Measurements from ENCODE around the gene CRELD1. TPM values are rescaled to one million over a fixed set of nuclear protein-coding genes. Genes with fewer than 3 reads are reported as not detected.

The CRELD1 gene
- total and polyA plus RNA-seq, 9 of the 15 experiments (the other 6 are each of a cell fraction or from before 2014, with no cell fraction given): 3.3 to 25.8 (median 16.5) TPM

DNA sequence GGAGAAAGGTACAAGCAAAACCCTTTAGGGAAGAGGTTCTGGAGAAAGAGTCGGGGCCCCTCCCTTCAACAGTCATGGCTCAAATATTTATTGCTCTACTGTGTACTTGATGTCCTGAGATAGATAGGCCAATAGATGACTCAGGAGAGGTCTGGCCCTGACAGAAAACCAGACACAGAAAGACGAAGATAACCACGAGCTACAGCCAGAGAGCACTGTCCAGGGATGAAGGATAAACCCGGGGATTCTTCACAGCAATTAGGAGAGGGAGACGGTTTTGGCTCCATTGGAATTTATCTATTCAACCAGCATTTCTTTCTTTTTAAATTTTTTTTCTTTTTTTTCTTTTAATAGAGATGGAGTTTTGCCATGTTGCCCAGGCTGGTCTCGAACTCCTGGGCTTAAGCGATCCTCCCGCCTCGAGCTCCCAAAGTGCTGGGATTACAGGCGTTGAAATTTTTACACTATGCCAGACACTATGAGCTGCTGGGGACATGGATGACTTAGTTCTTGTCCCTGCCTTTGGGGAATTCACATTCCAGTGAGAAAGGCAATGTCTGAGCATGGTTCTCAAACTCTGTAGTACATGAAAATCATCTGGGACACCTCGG lies 49.0 kb upstream of the CRELD1 start (continued):
- TF ChIP-seq, protein P1, sequence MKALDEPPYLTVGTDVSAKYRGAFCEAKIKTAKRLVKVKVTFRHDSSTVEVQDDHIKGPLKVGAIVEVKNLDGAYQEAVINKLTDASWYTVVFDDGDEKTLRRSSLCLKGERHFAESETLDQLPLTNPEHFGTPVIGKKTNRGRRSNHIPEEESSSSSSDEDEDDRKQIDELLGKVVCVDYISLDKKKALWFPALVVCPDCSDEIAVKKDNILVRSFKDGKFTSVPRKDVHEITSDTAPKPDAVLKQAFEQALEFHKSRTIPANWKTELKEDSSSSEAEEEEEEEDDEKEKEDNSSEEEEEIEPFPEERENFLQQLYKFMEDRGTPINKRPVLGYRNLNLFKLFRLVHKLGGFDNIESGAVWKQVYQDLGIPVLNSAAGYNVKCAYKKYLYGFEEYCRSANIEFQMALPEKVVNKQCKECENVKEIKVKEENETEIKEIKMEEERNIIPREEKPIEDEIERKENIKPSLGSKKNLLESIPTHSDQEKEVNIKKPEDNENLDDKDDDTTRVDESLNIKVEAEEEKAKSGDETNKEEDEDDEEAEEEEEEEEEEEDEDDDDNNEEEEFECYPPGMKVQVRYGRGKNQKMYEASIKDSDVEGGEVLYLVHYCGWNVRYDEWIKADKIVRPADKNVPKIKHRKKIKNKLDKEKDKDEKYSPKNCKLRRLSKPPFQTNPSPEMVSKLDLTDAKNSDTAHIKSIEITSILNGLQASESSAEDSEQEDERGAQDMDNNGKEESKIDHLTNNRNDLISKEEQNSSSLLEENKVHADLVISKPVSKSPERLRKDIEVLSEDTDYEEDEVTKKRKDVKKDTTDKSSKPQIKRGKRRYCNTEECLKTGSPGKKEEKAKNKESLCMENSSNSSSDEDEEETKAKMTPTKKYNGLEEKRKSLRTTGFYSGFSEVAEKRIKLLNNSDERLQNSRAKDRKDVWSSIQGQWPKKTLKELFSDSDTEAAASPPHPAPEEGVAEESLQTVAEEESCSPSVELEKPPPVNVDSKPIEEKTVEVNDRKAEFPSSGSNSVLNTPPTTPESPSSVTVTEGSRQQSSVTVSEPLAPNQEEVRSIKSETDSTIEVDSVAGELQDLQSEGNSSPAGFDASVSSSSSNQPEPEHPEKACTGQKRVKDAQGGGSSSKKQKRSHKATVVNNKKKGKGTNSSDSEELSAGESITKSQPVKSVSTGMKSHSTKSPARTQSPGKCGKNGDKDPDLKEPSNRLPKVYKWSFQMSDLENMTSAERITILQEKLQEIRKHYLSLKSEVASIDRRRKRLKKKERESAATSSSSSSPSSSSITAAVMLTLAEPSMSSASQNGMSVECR (CRISPR knock-in tag; IDR thresholded peaks at IDR 0.05): no peak
- TF ChIP-seq ZC3H4 (CRISPR knock-in tag; IDR thresholded peaks at IDR 0.05; ENCODE audit: borderline replicate concordance): no peak
- TF ChIP-seq THRA (IDR thresholded peaks at IDR 0.05): no peak
- TF ChIP-seq ZNF224 (CRISPR knock-in tag; IDR thresholded peaks at IDR 0.05): no peak
- no peak for TF ChIP-seq ARHGAP35 (IDR thresholded peaks at IDR 0.05; ENCODE audit: partially characterized antibody)
- TF ChIP-seq POLR2H (tag; IDR thresholded peaks at IDR 0.05; ENCODE audit: low read depth): no peak
- TF ChIP-seq RREB1 (CRISPR knock-in tag; IDR thresholded peaks at IDR 0.05): no peak
- no peak for TF ChIP-seq KLF1 (tag; IDR thresholded peaks at IDR 0.05)
- peak in 1 of 2 experiments; percentile 89; a peak in 2 of 4 replicates for TF ChIP-seq RCOR1 (IDR thresholded peaks at IDR 0.05; ENCODE audit: borderline replicate concordance in 1 of 2, low read depth in 2 of 2, low read length in 2 of 2)
- no peak for TF ChIP-seq CEBPZ (IDR thresholded peaks at IDR 0.05; ENCODE audit: borderline replicate concordance, low read depth, low read length)
- TF ChIP-seq MAFF (IDR thresholded peaks at IDR 0.05; ENCODE audit: low read length): no peak; the same call in 1 of the 2 replicates
